H1 (cell line): ENCODE measurements around the gene CDKN3. TPM values are rescaled to one million over a fixed set of nuclear protein-coding genes. Genes with fewer than 3 reads are reported as not detected.

Experiments
- CTCF ChIA-PET: fragments of 300-600 bp; sonication (Branson Sonifier 250); formaldehyde crosslinking; loops from one replicate; lab custom pipeline; 2021; ENCODE audit not compliant: partially characterized antibody; lab: Charles Lee
- POLR2A ChIA-PET: fragments of 300-600 bp; sonication (Branson Sonifier 250); formaldehyde crosslinking; loops from one replicate; lab custom pipeline; 2021; ENCODE audit warnings: inconsistent platforms; ENCODE audit not compliant: partially characterized antibody; lab: Charles Lee
- DNase-seq, 2 experiments: peaks; one replicate each; pipeline versions ENCODE4 v3.0.0 to v3.0.0-alpha.2; 2010 to 2022; ENCODE audit warnings: low spot score in 2 of 2, low read depth in 1 of 2, mixed read lengths in 1 of 2
- FAIRE-seq: peaks from 2 replicates; lab custom pipeline; 2011; peaks lifted over from hg19 to GRCh38; lab: Jason Lieb, UNC
- H2AFZ ChIP-seq: 2 replicates; pipeline ENCODE4 v1.8.1; 2012; ENCODE audit warnings: low read length, inconsistent platforms
- H2AK5ac ChIP-seq: 2 replicates; pipeline ENCODE4 v1.6.1; 2013; ENCODE audit warnings: low read depth, low read length
- H2BK120ac ChIP-seq: replicated peaks from 2 replicates; pipeline ENCODE3; 2013; ENCODE audit warnings: low read depth, low read length, inconsistent platforms
- H2BK12ac ChIP-seq: 2 replicates; pipeline ENCODE4 v1.6.1; 2013; ENCODE audit warnings: low read depth, low read length
- H2BK15ac ChIP-seq: 2 replicates; pipeline ENCODE4 v1.6.1; 2013; ENCODE audit warnings: low read length
- H2BK20ac ChIP-seq: 2 replicates; pipeline ENCODE4 v1.6.1; 2013; ENCODE audit warnings: low read length
- H2BK5ac ChIP-seq: 2 replicates; pipeline ENCODE4 v1.6.1; 2013; ENCODE audit warnings: low read depth, low read length
- H3K14ac ChIP-seq: 2 replicates; pipeline ENCODE4 v1.6.1; 2013; ENCODE audit warnings: inconsistent platforms; ENCODE audit not compliant: insufficient read length
- H3K18ac ChIP-seq: 2 replicates; pipeline ENCODE4 v1.6.1; 2013; ENCODE audit warnings: low read length; ENCODE audit errors: extremely low read depth
- H3K23ac ChIP-seq: 2 replicates; pipeline ENCODE4 v1.6.1; 2013; ENCODE audit warnings: inconsistent platforms; ENCODE audit not compliant: insufficient read length
- H3K23me2 ChIP-seq: 2 replicates; pipeline ENCODE4 v1.6.1; 2013; ENCODE audit warnings: low read depth, low read length
- H3K27ac ChIP-seq: 2 replicates; pipeline ENCODE4 v1.6.1; 2011; ENCODE audit warnings: low read depth, low read length, inconsistent platforms
- H3K27me3 ChIP-seq, 4 experiments: replicated peaks in 1 of 4; 1 replicate in 1 of 4; 2 replicates in 3 of 4; pipeline versions ENCODE4 v1.6.1 to v1.8.1; 2011 to 2013; ENCODE audit warnings: low read length in 3 of 4, mild to moderate bottlenecking in 3 of 4, inconsistent platforms in 2 of 4, mixed read lengths in 2 of 4, moderate library complexity in 1 of 4; ENCODE audit not compliant: control insufficient read depth in 3 of 4, insufficient read depth in 3 of 4; ENCODE audit errors: extremely low read depth in 1 of 4
- H3K36me3 ChIP-seq, 4 experiments: 2 replicates each; pipeline versions ENCODE4 v1.6.1 to v1.8.1; 2011 to 2013; ENCODE audit warnings: mild to moderate bottlenecking in 4 of 4, low read length in 3 of 4, moderate library complexity in 2 of 4, control low read depth in 1 of 4, inconsistent platforms in 1 of 4; ENCODE audit not compliant: insufficient read depth in 4 of 4, control insufficient read depth in 2 of 4
- H3K4ac ChIP-seq: replicated peaks from 2 replicates; pipeline ENCODE3; 2013; ENCODE audit warnings: low read length, low read depth, mixed read lengths, inconsistent platforms; ENCODE audit not compliant: insufficient read length
- H3K4me1 ChIP-seq, 4 experiments: replicated peaks in 1 of 4; 1 replicate in 1 of 4; 2 replicates in 3 of 4; pipeline versions ENCODE4 v1.6.1 to v1.8.1; 2011 to 2013; ENCODE audit warnings: low read length in 3 of 4, inconsistent platforms in 2 of 4, mixed read lengths in 1 of 4; ENCODE audit not compliant: insufficient read depth in 4 of 4, control insufficient read depth in 3 of 4
- H3K4me2 ChIP-seq, 2 experiments: 2 replicates each; pipeline versions ENCODE4 v1.6.1 to v1.8.1; 2011 to 2013; ENCODE audit warnings: low read depth in 2 of 2, low read length in 2 of 2, control low read depth in 1 of 2, inconsistent platforms in 1 of 2, mild to moderate bottlenecking in 1 of 2; ENCODE audit not compliant: insufficient read depth in 1 of 2
- H3K4me3 ChIP-seq, 4 experiments: fragments of 200-600, 300-600 bp in 1 of 4; sonication (generic), shearing (Covaris generic), sonication (Bioruptor Twin) in 1 of 4; 2 replicates each; pipeline versions ENCODE4 v1.5.1 to v1.8.1; 2011 to 2016; ENCODE audit warnings: low read length in 4 of 4, low read depth in 3 of 4, control low read depth in 2 of 4, inconsistent platforms in 2 of 4, mild to moderate bottlenecking in 2 of 4, mixed read lengths in 1 of 4, moderate library complexity in 1 of 4; ENCODE audit not compliant: insufficient read depth in 2 of 4; ENCODE audit errors: extremely low read depth in 1 of 4
- H3K56ac ChIP-seq: replicated peaks from 2 replicates; pipeline ENCODE3; 2013; ENCODE audit warnings: low read depth, mild to moderate bottlenecking, mixed read lengths, low read length, inconsistent platforms; ENCODE audit not compliant: insufficient read length
- H3K79me1 ChIP-seq: 2 replicates; pipeline ENCODE4 v1.6.1; 2013; ENCODE audit warnings: low read depth, low read length, control low read depth
- H3K79me2 ChIP-seq, 2 experiments: 2 replicates each; pipeline versions ENCODE4 v1.6.1 to v1.8.1; 2012 to 2013; ENCODE audit warnings: low read length in 2 of 2, mild to moderate bottlenecking in 2 of 2, inconsistent platforms in 1 of 2; ENCODE audit not compliant: insufficient read depth in 2 of 2, control insufficient read depth in 1 of 2
- H3K9ac ChIP-seq, 4 experiments: replicated peaks in 1 of 4; 1 replicate in 1 of 4; 2 replicates in 3 of 4; pipeline versions ENCODE4 v1.6.1 to v1.8.1; 2011 to 2013; ENCODE audit warnings: low read depth in 3 of 4, low read length in 3 of 4, control low read depth in 2 of 4, mild to moderate bottlenecking in 2 of 4, moderate library complexity in 2 of 4, inconsistent platforms in 1 of 4; ENCODE audit errors: extremely low read depth in 1 of 4
- H3K9me3 ChIP-seq, 2 experiments: 2 replicates each; pipeline versions ENCODE4 v1.6.1 to v1.8.1; 2012 to 2013; ENCODE audit warnings: mild to moderate bottlenecking in 2 of 2, moderate library complexity in 2 of 2, control low read depth in 1 of 2, inconsistent platforms in 1 of 2, low read depth in 1 of 2, low read length in 1 of 2, mixed read lengths in 1 of 2; ENCODE audit not compliant: insufficient read depth in 2 of 2
- H4K20me1 ChIP-seq, 2 experiments: replicated peaks in 1 of 2; 2 replicates each; pipeline versions ENCODE3 to v1.8.1; 2011 to 2013; ENCODE audit warnings: inconsistent platforms in 2 of 2, low read length in 2 of 2, mild to moderate bottlenecking in 1 of 2; ENCODE audit not compliant: insufficient read depth in 2 of 2, control insufficient read depth in 1 of 2
- H4K5ac ChIP-seq: 2 replicates; pipeline ENCODE4 v1.6.1; 2013; ENCODE audit warnings: low read length, low read depth, mixed read lengths, inconsistent platforms; ENCODE audit not compliant: insufficient read length
- H4K8ac ChIP-seq: 2 replicates; pipeline ENCODE4 v1.8.0; 2013; ENCODE audit warnings: mild to moderate bottlenecking, moderate library complexity, low read length, inconsistent platforms; ENCODE audit not compliant: insufficient read depth; ENCODE audit errors: extremely low read depth
- H4K91ac ChIP-seq: replicated peaks from 2 replicates; pipeline ENCODE3; 2013; ENCODE audit warnings: low read length, mixed read lengths, inconsistent platforms; ENCODE audit not compliant: insufficient read length
- BRCA1 ChIP-seq: IDR thresholded peaks from 2 replicates; pipeline ENCODE4 v1.6.1; 2012; ENCODE audit warnings: low read depth, low read length, improper control_type of control experiment
- EGR1 ChIP-seq: IDR thresholded peaks from 2 replicates; pipeline ENCODE4 v1.6.1; 2011; ENCODE audit warnings: low read depth, low read length, borderline replicate concordance
- EP300 ChIP-seq, 2 experiments: IDR thresholded peaks; 1 replicate in 1 of 2; 2 replicates in 1 of 2; pipeline ENCODE4 v1.6.1; 2011 to 2012; ENCODE audit warnings: low read depth in 2 of 2, low read length in 2 of 2, mild to moderate bottlenecking in 2 of 2, borderline replicate concordance in 1 of 2, inconsistent platforms in 1 of 2, moderate library complexity in 1 of 2
- NANOG ChIP-seq: IDR thresholded peaks from 2 replicates; pipeline ENCODE4 v1.6.1; 2011; ENCODE audit warnings: low read length, low read depth, mild to moderate bottlenecking, inconsistent platforms; ENCODE audit not compliant: insufficient read depth, poor library complexity, severe bottlenecking
- SP1 ChIP-seq: IDR thresholded peaks from 2 replicates; pipeline ENCODE4 v1.6.1; 2011; ENCODE audit warnings: low read depth, low read length
- SP2 ChIP-seq: IDR thresholded peaks from 2 replicates; pipeline ENCODE4 v1.6.1; 2012; ENCODE audit warnings: mild to moderate bottlenecking, low read length, inconsistent platforms
- TCF12 ChIP-seq: IDR thresholded peaks from 2 replicates; pipeline ENCODE4 v1.6.1; 2011; ENCODE audit warnings: low read depth, mild to moderate bottlenecking, low read length
- WGBS, 2 experiments: shearing (Covaris generic) in 1 of 2; methylation state at CpG; one replicate each; pipeline versions ENCODE4 v1.1.6 to v1.1.7; 2013 to 2015; ENCODE audit warnings: low lambda C conversion rate in 2 of 2, mixed read lengths in 2 of 2, inconsistent platforms in 1 of 2, low coverage in 1 of 2, missing lambda C conversion rate in 1 of 2; ENCODE audit not compliant: insufficient replicate concordance in 2 of 2, insufficient coverage in 1 of 2, insufficient read length in 1 of 2; ENCODE audit errors: extremely low coverage in 1 of 2, missing lambda C conversion rate in 1 of 2; 5-methylcytosine and 5-hydroxymethylcytosine counted together
- polyA plus RNA-seq, 7 experiments: library from polyadenylated mRNA; depleted of rRNA in 3 of 7; stranded (reverse) in 5 of 7; unstranded in 2 of 7; fragments of >200 nt in 5 of 7; fragments of 200-250 nt in 2 of 7; gene quantifications; 1 replicate in 5 of 7; 2 replicates in 1 of 7; 4 replicates in 1 of 7; pipeline versions ENCODE4 v1.2.1 to v1.2.3, GENCODE V29; 2011 to 2013; ENCODE audit warnings: missing spikeins in 2 of 7, mixed read lengths in 2 of 7
- total RNA-seq: library from RNA; stranded (reverse); fragmentation: NEBNext Ultra II Directional; extraction: Animal tissue kit (Norgen Biotek cat#: 25700); gene quantifications from 2 replicates; pipeline ENCODE4 v1.2.1, GENCODE V29; 2021
- TF ChIP-seq, protein P1 (sequence below), 3 experiments: IDR thresholded peaks; 1 replicate in 2 of 3; 2 replicates in 1 of 3; pipeline versions ENCODE4 v1.5.1 to v1.6.1; 2011; ENCODE audit warnings: low read length in 3 of 3, mild to moderate bottlenecking in 3 of 3, inconsistent platforms in 2 of 3, low read depth in 1 of 3, moderate library complexity in 1 of 3; ENCODE audit not compliant: insufficient read depth in 1 of 3; ENCODE audit errors: control extremely low read depth in 1 of 3
- TF ChIP-seq, protein P2 (sequence below): IDR thresholded peaks from 2 replicates; pipeline ENCODE4 v1.6.1; 2012; ENCODE audit warnings: inconsistent platforms
- TF ChIP-seq, protein P3 (sequence below): IDR thresholded peaks from 2 replicates; pipeline ENCODE4 v1.6.1; 2012; ENCODE audit warnings: inconsistent platforms

Gene CDKN3
- total and polyA plus RNA-seq, 2 of the 8 experiments (the other 6 are each of a cell fraction or from before 2014, with no cell fraction given), result 43.5 to 48.3 TPM

DNA sequence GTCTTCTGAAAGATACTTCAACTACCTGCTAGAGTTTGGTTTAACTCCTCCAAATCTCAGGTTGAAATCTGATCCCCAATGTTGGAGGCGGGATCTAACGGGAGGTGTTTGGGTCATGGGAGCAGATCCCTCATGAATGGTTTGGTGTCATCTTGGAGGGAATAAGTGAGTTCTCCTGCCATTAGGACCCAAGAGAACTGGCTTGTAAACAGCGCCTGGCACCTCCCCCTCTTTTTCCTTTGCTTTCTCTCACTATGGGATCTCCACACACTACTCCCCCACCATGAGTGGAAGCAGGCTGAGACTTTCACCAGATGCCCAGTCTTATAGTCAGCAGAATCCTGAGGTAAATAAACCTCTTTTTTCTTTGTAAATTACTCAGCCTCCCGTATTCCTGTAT, 41.9 kb downstream of the CDKN3 start:
- H3K56ac ChIP-seq, result no peak overlapping the region
- H4K8ac ChIP-seq, result no peak overlapping the region
- no peak overlapping the region for H2BK5ac ChIP-seq
- no peak overlapping the region for H2BK12ac ChIP-seq
- H2BK15ac ChIP-seq, result no peak overlapping the region
- peak overlapping the region in 1 of 4 experiments; percentile 29; a peak in 1 of 8 replicates for H3K4me3 ChIP-seq
- FAIRE-seq, result no peak
- WGBS, 2 experiments, result 72% methylated on average over 4 of the region's 4 CpGs; no CpG with 5 or more reads in 1 of the 2 experiments
- no peak overlapping the region for H3K9ac ChIP-seq
- peaks cover 31 to 70% of the 10 kb centered on the region in 2 experiments for H3K79me2 ChIP-seq
- no peaks in the 10 kb centered on the region for H3K27me3 ChIP-seq
- DNase-seq, result no peak
- H3K4ac ChIP-seq, result no peak overlapping the region
- ChIA-PET POLR2A (interaction anchor here (0.9 to 1.8 kb wide), 3 partner anchors 10 to 76 kb away, joined by 3 to 5 read pairs (median 5); no protein-coding TSS in a partner anchor), CTCF (interaction anchor here (0.7 to 2.5 kb wide), 6 partner anchors 15 to 274 kb away, joined by 3 to 7 read pairs (median 4); partner anchors contain the start of gene CDKN3)
- no peak overlapping the region for H3K23ac ChIP-seq
- H4K20me1 ChIP-seq, result peaks cover 2% of the 10 kb centered on the region in 2 experiments
- H3K14ac ChIP-seq, result no peak overlapping the region
- H3K79me1 ChIP-seq, result peaks cover 5% of the 10 kb centered on the region
- no peak overlapping the region for H3K18ac ChIP-seq
- H3K9me3 ChIP-seq, result no peaks in the 10 kb centered on the region
- no peaks in the 10 kb centered on the region; the same call in 1 of the 2 replicates for H3K23me2 ChIP-seq
- no peak overlapping the region for H4K5ac ChIP-seq
- H2BK120ac ChIP-seq, result no peak overlapping the region
- peaks cover 0 to 9% (median 6%) of the 10 kb centered on the region in 4 experiments; a peak in 5 of 7 replicates for H3K4me1 ChIP-seq
- no peak overlapping the region for H2AFZ ChIP-seq
- no peak overlapping the region for H2AK5ac ChIP-seq
- H4K91ac ChIP-seq, result no peak overlapping the region
- H3K36me3 ChIP-seq, result peaks cover 0 to 3% (median 0%) of the 10 kb centered on the region in 4 experiments; a peak in 1 of 8 replicates
- no peak overlapping the region for H3K27ac ChIP-seq
- H3K4me2 ChIP-seq, result peak overlapping the region; percentile 12 to 49; a peak in 3 of 4 replicates
- H2BK20ac ChIP-seq, result no peak overlapping the region
- TF ChIP-seq, protein P1, sequence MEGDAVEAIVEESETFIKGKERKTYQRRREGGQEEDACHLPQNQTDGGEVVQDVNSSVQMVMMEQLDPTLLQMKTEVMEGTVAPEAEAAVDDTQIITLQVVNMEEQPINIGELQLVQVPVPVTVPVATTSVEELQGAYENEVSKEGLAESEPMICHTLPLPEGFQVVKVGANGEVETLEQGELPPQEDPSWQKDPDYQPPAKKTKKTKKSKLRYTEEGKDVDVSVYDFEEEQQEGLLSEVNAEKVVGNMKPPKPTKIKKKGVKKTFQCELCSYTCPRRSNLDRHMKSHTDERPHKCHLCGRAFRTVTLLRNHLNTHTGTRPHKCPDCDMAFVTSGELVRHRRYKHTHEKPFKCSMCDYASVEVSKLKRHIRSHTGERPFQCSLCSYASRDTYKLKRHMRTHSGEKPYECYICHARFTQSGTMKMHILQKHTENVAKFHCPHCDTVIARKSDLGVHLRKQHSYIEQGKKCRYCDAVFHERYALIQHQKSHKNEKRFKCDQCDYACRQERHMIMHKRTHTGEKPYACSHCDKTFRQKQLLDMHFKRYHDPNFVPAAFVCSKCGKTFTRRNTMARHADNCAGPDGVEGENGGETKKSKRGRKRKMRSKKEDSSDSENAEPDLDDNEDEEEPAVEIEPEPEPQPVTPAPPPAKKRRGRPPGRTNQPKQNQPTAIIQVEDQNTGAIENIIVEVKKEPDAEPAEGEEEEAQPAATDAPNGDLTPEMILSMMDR (IDR thresholded peaks at IDR 0.05; ENCODE audit: control extremely low read depth in 1 of 3, insufficient read depth in 1 of 3, low read depth in 1 of 3, low read length in 3 of 3), result no peak
- TF ChIP-seq, protein P2, sequence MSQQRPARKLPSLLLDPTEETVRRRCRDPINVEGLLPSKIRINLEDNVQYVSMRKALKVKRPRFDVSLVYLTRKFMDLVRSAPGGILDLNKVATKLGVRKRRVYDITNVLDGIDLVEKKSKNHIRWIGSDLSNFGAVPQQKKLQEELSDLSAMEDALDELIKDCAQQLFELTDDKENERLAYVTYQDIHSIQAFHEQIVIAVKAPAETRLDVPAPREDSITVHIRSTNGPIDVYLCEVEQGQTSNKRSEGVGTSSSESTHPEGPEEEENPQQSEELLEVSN, result no peak
- no peak for TF ChIP-seq BRCA1
- TF ChIP-seq SP1, result no peak
- TF ChIP-seq SP2, result no peak
- no peak for TF ChIP-seq TCF12
- no peak for TF ChIP-seq NANOG
- TF ChIP-seq, protein P3, sequence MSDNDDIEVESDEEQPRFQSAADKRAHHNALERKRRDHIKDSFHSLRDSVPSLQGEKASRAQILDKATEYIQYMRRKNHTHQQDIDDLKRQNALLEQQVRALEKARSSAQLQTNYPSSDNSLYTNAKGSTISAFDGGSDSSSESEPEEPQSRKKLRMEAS, result no peak
- no peak for TF ChIP-seq EP300 (IDR thresholded peaks at IDR 0.05; ENCODE audit: borderline replicate concordance in 1 of 2, low read depth in 2 of 2, low read length in 2 of 2)
- no peak for TF ChIP-seq EGR1
